Activated T-helper 1 cell treated with anti-CD3 and anti-CD28 coated beads, Interleukin-12 subunit alpha, Interleukin-12 subunit beta, Interleukin-2, Interleukin-4 antibody, amounts not matched to agents 30 ng/mL and 10 ng/mL and 1 ng/mL, durations not matched to agents 14 hours and 24 hours and 36 hours (primary cell): ENCODE data around the gene OR51D1. TPM values are rescaled to one million over a fixed set of nuclear protein-coding genes. Genes with fewer than 3 reads are reported as not detected.

Experiments
- DNase-seq: peaks from one replicate; pipeline ENCODE4 v3.0.0; 2021; ENCODE audit warnings: low spot score
- H3K27ac Mint-ChIP-seq: one replicate; pipeline ENCODE4 v1.8.0; 2021; ENCODE audit warnings: mild to moderate bottlenecking, mixed read lengths
- H3K27me3 Mint-ChIP-seq: one replicate; pipeline ENCODE4 v1.8.0; 2022; ENCODE audit warnings: mild to moderate bottlenecking, moderate library complexity, mixed read lengths; ENCODE audit not compliant: insufficient read depth
- H3K36me3 Mint-ChIP-seq: one replicate; pipeline ENCODE4 v1.8.0; 2021; ENCODE audit warnings: low read depth, mixed read lengths
- H3K4me1 Mint-ChIP-seq: one replicate; pipeline ENCODE4 v1.8.0; 2021; ENCODE audit warnings: low read depth, mixed read lengths
- H3K4me3 Mint-ChIP-seq: one replicate; pipeline ENCODE4 v1.8.0; 2021; ENCODE audit warnings: mild to moderate bottlenecking, moderate library complexity, mixed read lengths
- H3K9me3 Mint-ChIP-seq: one replicate; pipeline ENCODE4 v1.8.0; 2021; ENCODE audit warnings: mixed read lengths
- intact Hi-C: fragments of 100-400 bp; cut with micrococcal nuclease; formaldehyde crosslinking; loops from one replicate; pipeline ENCODE4 v1.15.1; 2024
- total RNA-seq: library from RNA; stranded (reverse); gene quantifications from 2 replicates; pipeline ENCODE4 v1.2.3, GENCODE V29; 2022

Gene OR51D1
- total RNA-seq, 1 donor from 2014 or later: not detected

GRCh38 chr11:4658629-4659445, 21.6 kb downstream of the OR51D1 start:
- H3K4me1 Mint-ChIP-seq: no peaks in the 10 kb centered on the region

GRCh38 chr11:4662876-4663275, 25.6 kb downstream of the OR51D1 start:
- Mint-ChIP-seq H3K9me3 (no peaks in the 10 kb centered on the region), H3K4me1 (no peaks in the 10 kb centered on the region), H3K27ac (no peak overlapping the region), H3K36me3 (no peaks in the 10 kb centered on the region), H3K27me3 (peaks cover 14% of the 10 kb centered on the region), H3K4me3 (no peak overlapping the region)
- no peak for DNase-seq
- intact Hi-C loops: no loop called here

More at GRCh38 chr11:4658629-4659445, 21.6 kb downstream of the OR51D1 start:
- Mint-ChIP-seq H3K27ac (no peak overlapping the region), H3K4me3 (no peak overlapping the region), H3K9me3 (no peaks in the 10 kb centered on the region), H3K27me3 (peaks cover 8% of the 10 kb centered on the region), H3K36me3 (no peaks in the 10 kb centered on the region)
- DNase-seq: no peak
- intact Hi-C loops: no loop called here

- Mint-ChIP-seq H3K36me3 (no peaks in the 10 kb centered on the region), H3K27ac (no peak overlapping the region)
These were observed 26.9 kb downstream of the OR51D1 start for GRCh38 chr11:4664183-4664582.

GRCh38 chr11:4664786-4665185, 27.5 kb downstream of the OR51D1 start:
- DNase-seq: no peak
- no peak overlapping the region for H3K27ac Mint-ChIP-seq
- no peaks in the 10 kb centered on the region for H3K9me3 Mint-ChIP-seq

More at GRCh38 chr11:4664183-4664582, 26.9 kb downstream of the OR51D1 start:
- peaks cover 6% of the 10 kb centered on the region for H3K27me3 Mint-ChIP-seq
- no peaks in the 10 kb centered on the region for H3K4me1 Mint-ChIP-seq
- H3K9me3 Mint-ChIP-seq: no peaks in the 10 kb centered on the region
- intact Hi-C loops: no loop called here
- no peak for DNase-seq
- H3K4me3 Mint-ChIP-seq: no peak overlapping the region

GRCh38 chr11:4665424-4665823, 28.1 kb downstream of the OR51D1 start:
- H3K36me3 Mint-ChIP-seq: no peaks in the 10 kb centered on the region
- no peaks in the 10 kb centered on the region for H3K4me1 Mint-ChIP-seq
- intact Hi-C loops: no loop called here
- H3K9me3 Mint-ChIP-seq: no peaks in the 10 kb centered on the region
- DNase-seq: no peak
- H3K4me3 Mint-ChIP-seq: no peak overlapping the region
- H3K27ac Mint-ChIP-seq: no peak overlapping the region
- peaks cover 6% of the 10 kb centered on the region for H3K27me3 Mint-ChIP-seq

More at GRCh38 chr11:4664786-4665185, 27.5 kb downstream of the OR51D1 start:
- Mint-ChIP-seq H3K4me3 (no peak overlapping the region), H3K36me3 (no peaks in the 10 kb centered on the region), H3K27me3 (peaks cover 6% of the 10 kb centered on the region), H3K4me1 (no peaks in the 10 kb centered on the region)
- intact Hi-C loops: no loop called here

- H3K27ac Mint-ChIP-seq: no peak overlapping the region
- no peaks in the 10 kb centered on the region for H3K9me3 Mint-ChIP-seq
- DNase-seq: no peak
- no peaks in the 10 kb centered on the region for H3K36me3 Mint-ChIP-seq
- H3K4me1 Mint-ChIP-seq: no peaks in the 10 kb centered on the region
- H3K27me3 Mint-ChIP-seq: peaks cover 6% of the 10 kb centered on the region
- no peak overlapping the region for H3K4me3 Mint-ChIP-seq
- intact Hi-C loops: no loop called here
These were observed 34.5 kb downstream of the OR51D1 start for GRCh38 chr11:4671741-4672140.

- H3K27ac Mint-ChIP-seq: no peak overlapping the region
These were observed 35.2 kb downstream of the OR51D1 start for GRCh38 chr11:4672470-4672869.

GRCh38 chr11:4673781-4674180, 36.5 kb downstream of the OR51D1 start:
- intact Hi-C loops: no loop called here
- DNase-seq: no peak
- Mint-ChIP-seq H3K4me3 (no peak overlapping the region), H3K36me3 (no peaks in the 10 kb centered on the region), H3K9me3 (no peaks in the 10 kb centered on the region), H3K27ac (no peak overlapping the region), H3K27me3 (peaks cover 6% of the 10 kb centered on the region), H3K4me1 (no peaks in the 10 kb centered on the region)

More at GRCh38 chr11:4672470-4672869, 35.2 kb downstream of the OR51D1 start:
- no peaks in the 10 kb centered on the region for H3K36me3 Mint-ChIP-seq
- no peaks in the 10 kb centered on the region for H3K9me3 Mint-ChIP-seq
- intact Hi-C loops: no loop called here
- peaks cover 6% of the 10 kb centered on the region for H3K27me3 Mint-ChIP-seq
- no peak for DNase-seq
- no peak overlapping the region for H3K4me3 Mint-ChIP-seq
- no peaks in the 10 kb centered on the region for H3K4me1 Mint-ChIP-seq

- Mint-ChIP-seq H3K27ac (no peak overlapping the region), H3K36me3 (no peaks in the 10 kb centered on the region), H3K4me3 (no peak overlapping the region), H3K4me1 (no peaks in the 10 kb centered on the region), H3K9me3 (no peaks in the 10 kb centered on the region), H3K27me3 (no peaks in the 10 kb centered on the region)
- intact Hi-C loops: no loop called here
- DNase-seq: no peak
These were observed 40.7 kb downstream of the OR51D1 start for GRCh38 chr11:4677948-4678347.

GRCh38 chr11:4680341-4680740, 43.1 kb downstream of the OR51D1 start:
- intact Hi-C loops: no loop called here
- Mint-ChIP-seq H3K27ac (no peak overlapping the region), H3K27me3 (no peaks in the 10 kb centered on the region), H3K9me3 (no peaks in the 10 kb centered on the region), H3K36me3 (no peaks in the 10 kb centered on the region), H3K4me1 (no peaks in the 10 kb centered on the region), H3K4me3 (no peak overlapping the region)
- DNase-seq: no peak

GRCh38 chr11:4682623-4683419, 45.5 kb downstream of the OR51D1 start:
- DNase-seq: no peak
- Mint-ChIP-seq H3K27me3 (no peaks in the 10 kb centered on the region), H3K27ac (no peak overlapping the region), H3K36me3 (no peaks in the 10 kb centered on the region), H3K9me3 (no peaks in the 10 kb centered on the region), H3K4me1 (no peaks in the 10 kb centered on the region), H3K4me3 (no peak overlapping the region)
- intact Hi-C loops: no loop called here

- Mint-ChIP-seq H3K4me3 (no peak overlapping the region), H3K36me3 (no peaks in the 10 kb centered on the region), H3K27ac (no peak overlapping the region), H3K9me3 (no peaks in the 10 kb centered on the region), H3K27me3 (no peaks in the 10 kb centered on the region), H3K4me1 (no peaks in the 10 kb centered on the region)
- DNase-seq: no peak
- intact Hi-C loops: no loop called here
These were observed 47.5 kb downstream of the OR51D1 start for GRCh38 chr11:4684631-4685285.
